Stimulated activated CD8-positive, alpha-beta memory T cell treated with anti-CD3 and anti-CD28 coated beads, Interleukin-4, amount 100 ng/mL, for 24 hours (primary cell): Measurements from ENCODE around the gene SPPL2B.

Experiments
- DNase-seq: peaks from one replicate; pipeline ENCODE4 v3.0.0-alpha.2; 2020; ENCODE audit warnings: low read depth

SPPL2B gene

GRCh38 chr19:2355168-2356035, 26.9 kb downstream of the SPPL2B start:
- no peak for DNase-seq

- no peak for DNase-seq
Measured at GRCh38 chr19:2356036-2356646, 27.7 kb downstream of the SPPL2B start.

DNA sequence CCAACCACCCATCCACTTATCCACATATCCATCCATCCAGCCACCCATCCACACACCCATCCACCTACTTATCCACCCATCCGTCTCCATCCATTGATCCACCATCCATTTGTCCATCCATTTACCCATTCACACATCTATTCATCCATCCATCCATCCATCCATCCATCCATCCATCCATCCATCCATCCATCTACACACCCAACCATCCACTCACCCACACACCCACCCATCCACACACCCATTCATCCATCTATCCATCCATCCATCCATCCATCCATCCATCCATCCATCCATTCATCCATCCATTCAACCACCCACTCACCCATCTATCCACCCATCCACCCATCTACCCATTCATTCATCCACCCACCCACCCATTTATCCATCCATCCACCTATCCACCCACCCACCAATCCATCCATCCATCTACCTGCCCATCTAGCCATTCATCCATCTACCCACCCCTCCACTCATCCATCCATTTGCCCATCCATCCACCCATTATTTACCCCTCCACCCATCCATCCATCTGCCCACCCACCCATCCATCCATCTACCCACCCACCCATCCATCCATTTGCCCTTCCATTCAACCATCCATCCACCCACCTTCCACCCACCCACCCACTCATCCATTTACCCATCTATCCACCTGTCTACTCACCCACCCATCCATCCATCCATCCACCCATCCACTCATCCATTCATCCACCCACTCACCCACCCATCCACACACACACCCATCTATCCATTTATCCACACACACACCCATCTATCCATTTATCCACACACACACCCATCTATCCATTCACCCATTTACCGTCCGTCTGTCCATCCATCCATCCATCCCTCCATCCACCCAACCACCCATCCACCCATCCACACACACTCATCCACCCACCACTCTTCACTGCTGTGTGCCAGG, 29.1 kb downstream of the SPPL2B start:
- no peak for DNase-seq

GRCh38 chr19:2358548-2359173, 30.2 kb downstream of the SPPL2B start:
- no peak for DNase-seq

DNA sequence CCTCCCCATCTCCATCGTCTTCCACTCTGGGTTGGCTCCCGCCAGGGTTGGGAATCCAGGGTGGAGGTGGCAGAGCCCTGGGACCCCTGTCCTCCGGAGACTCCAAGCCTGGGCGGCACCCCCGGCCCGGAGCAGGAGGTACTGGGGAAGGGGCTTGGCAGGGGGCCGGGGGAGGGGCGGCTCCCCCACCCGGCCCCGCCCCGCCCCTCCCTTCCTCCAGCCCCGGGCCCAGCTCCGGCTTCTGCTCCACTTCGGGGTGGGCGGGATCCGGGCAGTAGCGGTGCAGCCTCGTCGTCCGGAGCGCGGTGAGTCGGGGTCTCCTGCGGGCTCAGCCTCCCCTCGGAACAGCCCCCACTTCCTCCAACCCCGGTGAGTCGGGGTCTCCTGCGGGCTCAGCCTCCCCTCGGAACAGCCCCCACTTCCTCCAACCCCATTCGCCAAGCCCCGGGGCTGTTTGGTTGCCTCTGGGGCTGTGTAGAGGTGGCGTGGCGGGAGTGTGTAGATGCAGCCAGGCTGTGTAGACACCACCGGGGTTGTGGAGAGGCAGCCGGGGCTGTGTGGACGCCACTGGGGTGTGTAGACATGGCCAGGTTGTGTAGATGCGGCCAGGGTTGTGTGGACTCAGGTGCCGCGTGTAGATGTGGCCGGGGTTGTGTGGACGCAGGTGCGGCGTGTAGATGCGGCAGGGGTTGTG, 31.7 kb downstream of the SPPL2B start, which contains the start of gene TMPRSS9:
TMPRSS9 (plus strand) TSS at position 274 of the 694 bp plus-strand sequence. CDS start 29,521 bp downstream, outside the sequence.
- no peak for DNase-seq

DNA sequence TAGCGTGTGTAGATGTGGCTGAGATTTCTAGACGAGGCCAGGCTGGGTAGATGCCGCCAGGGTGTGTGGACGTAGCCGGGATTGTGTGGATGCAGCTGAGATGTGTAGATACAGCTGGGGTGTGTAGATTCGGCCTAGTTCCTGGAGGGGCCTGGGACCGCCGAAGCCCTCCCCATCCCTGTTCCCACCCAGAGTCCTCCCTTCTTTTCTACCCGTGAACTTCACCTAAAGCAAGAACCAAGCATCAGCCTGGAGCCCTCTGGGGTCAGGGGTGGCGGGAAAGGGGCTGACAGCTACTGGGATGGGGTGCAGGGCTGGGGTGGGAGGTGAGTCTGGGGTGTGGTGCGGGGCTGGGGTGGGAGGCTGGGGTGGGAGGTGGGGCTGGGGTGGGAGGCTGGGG, 32.3 kb downstream of the SPPL2B start:
- no peak for DNase-seq

GRCh38 chr19:2361246-2362045, 33.0 kb downstream of the SPPL2B start:
- no peak for DNase-seq

- no peak for DNase-seq
Measured at GRCh38 chr19:2362046-2362969, 33.8 kb downstream of the SPPL2B start.

- no peak for DNase-seq
Measured at GRCh38 chr19:2362970-2363300, 34.5 kb downstream of the SPPL2B start.

DNA sequence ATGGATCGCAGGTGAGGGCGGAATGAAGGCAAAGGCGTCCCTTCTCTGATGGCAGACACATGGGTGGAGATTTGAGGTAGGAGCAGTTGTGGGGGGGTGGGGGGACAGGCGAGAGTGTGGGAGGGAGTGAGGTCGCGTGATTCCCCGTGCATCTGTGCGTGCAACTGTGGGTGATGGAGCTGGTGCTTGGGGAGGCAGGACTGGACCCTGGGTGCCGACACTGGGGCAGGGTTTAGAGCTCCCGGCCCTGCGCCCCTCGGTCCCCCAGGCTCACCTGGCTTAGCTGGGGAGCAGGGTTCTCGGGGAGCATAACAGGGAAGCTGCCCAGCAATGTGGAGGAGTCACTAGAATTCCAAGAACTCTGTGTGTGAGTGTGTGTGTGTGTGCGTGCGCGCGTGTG, 34.9 kb downstream of the SPPL2B start:
- no peak for DNase-seq

- DNase-seq = no peak
Measured at GRCh38 chr19:2365201-2365970, 36.9 kb downstream of the SPPL2B start.

GRCh38 chr19:2371656-2372055, 43.2 kb downstream of the SPPL2B start:
- no peak for DNase-seq

GRCh38 chr19:2372076-2372612, 43.7 kb downstream of the SPPL2B start:
- no peak for DNase-seq

DNA sequence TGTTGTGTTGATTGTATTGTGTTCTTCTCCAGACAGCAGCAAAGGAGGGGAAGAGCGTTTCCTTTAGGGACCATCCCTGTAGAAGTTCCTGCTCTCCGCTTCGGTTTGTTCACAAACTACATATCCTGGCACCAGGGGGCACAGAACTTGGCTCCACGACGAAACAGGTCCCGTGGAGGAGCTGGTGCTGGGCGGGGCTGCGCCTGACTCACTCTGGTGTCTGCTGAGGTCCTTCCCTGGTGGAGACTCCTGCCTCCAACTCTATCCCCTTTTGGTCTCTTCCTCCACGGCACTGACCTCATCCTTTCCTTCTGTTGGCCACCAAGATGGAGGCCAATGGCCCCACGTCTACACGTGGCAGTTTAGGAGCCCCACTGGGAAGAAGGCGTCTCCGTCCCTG, 46.3 kb downstream of the SPPL2B start:
- no peak for DNase-seq

GRCh38 chr19:2375353-2376121, 47.1 kb downstream of the SPPL2B start:
- no peak for DNase-seq

DNA sequence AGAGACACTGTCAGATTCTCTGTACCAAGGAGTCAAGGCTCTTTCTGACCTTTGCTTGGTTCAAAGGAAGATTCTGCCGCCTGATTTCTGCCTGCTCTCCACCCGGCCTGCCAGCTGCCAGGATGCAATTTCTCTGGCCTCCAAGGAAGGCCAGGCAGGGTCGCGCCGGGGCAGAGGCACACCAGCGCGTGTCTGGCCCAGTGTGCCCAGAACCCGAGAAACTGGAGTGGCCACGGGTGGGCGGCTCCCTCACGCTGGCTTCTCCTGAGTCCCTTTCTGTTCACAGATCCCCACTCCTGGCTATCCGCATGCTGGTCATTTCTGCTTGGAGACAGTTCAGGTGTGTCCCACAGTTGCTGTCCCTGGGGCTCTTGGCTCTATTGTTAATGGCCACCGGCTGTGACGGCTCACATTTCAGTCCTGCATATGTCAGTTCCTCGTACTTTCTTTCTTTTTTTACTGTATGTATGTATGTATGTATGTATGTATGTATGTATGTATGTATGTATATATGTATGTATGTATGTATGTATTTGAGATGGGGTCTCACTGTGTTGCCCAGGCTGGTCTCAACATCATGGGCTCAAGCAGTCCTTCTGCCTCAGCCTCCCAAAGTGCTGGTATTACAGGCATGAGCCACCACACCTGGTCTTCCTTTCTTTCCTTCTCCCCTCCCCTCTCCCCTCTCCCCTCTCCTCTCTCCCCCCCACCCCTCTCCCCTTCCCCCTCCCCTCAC, 48.5 kb downstream of the SPPL2B start:
- DNase-seq = no peak

GRCh38 chr19:2380567-2380966, 52.1 kb downstream of the SPPL2B start:
- DNase-seq = no peak
